Chondrocyte (in vitro differentiated cells): ENCODE measurements around the gene TMC7. TPM values are rescaled to one million over a fixed set of nuclear protein-coding genes. Genes with fewer than 3 reads are reported as not detected.
"Not testable (repeated sequence)": the region's sequence is repeated elsewhere in the genome, so short reads cannot be mapped to it uniquely, and the experiment has no call there.

Source experiments
- DNase-seq: peaks from one replicate; pipeline ENCODE4 v3.0.0; 2021; ENCODE audit warnings: mixed read lengths, low spot score
- H3K27ac Mint-ChIP-seq: one replicate; pipeline ENCODE4 v1.8.0; 2021; ENCODE audit warnings: mild to moderate bottlenecking, moderate library complexity, mixed read lengths; ENCODE audit not compliant: unreplicated experiment
- H3K27me3 Mint-ChIP-seq: 2 replicates; pipeline ENCODE4 v1.8.0; 2021; ENCODE audit warnings: low read depth, mixed read lengths
- H3K36me3 Mint-ChIP-seq: 2 replicates; pipeline ENCODE4 v1.8.0; 2021; ENCODE audit warnings: low read depth, mixed read lengths
- H3K4me1 Mint-ChIP-seq: 2 replicates; pipeline ENCODE4 v1.8.0; 2021; ENCODE audit warnings: low read depth, mild to moderate bottlenecking, mixed read lengths
- H3K4me3 Mint-ChIP-seq: one replicate; pipeline ENCODE4 v1.8.0; 2021; ENCODE audit warnings: mild to moderate bottlenecking, moderate library complexity, mixed read lengths; ENCODE audit not compliant: unreplicated experiment
- H3K9me3 Mint-ChIP-seq: 2 replicates; pipeline ENCODE4 v1.8.0; 2021; ENCODE audit warnings: low read depth, mixed read lengths
- total RNA-seq: library from RNA; stranded (reverse); gene quantifications from 3 replicates; pipeline ENCODE4 v1.2.1, GENCODE V29; 2021
- TF ChIP-seq, protein P1 (sequence below): fragments of 200-600 bp; sonication (generic); IDR thresholded peaks from 2 replicates; pipeline ENCODE4 v1.5.0; 2021; ENCODE audit warnings: antibody characterized with exemption, mild to moderate bottlenecking, moderate library complexity

The TMC7 gene
- total RNA-seq, 1 donor from 2014 or later: 1.2 TPM

DNA sequence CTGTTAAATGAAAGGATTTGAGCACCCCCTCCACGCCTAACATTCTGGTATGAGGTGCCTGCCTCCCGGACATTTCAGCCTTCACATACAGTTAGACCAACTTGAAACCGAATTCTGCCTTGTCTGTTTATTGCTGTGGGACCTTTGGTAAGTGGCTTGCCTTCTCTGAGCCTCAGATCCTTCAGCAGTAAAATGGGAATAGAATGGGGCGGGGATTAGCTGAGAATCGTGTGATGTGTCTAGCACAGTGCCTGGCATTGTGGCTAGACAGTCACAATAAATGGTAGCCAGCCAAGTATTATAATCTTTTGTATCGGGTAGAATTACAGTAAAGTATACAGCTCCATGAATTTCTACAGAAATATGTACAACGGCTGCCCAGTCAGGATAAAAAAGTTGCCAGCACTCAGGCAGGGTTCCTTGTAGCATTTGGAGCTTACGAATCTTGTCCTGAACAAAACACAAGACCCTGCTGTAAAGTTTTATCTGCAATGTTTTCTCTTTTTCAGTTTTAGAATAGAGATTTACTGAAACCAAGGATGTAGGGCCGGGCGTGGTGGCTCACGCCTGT lies 786 bp downstream of the TMC7 start:
- H3K36me3 Mint-ChIP-seq: no peaks in the 10 kb centered on the region
- H3K27ac Mint-ChIP-seq: peak overlapping the region; percentile 41
- DNase-seq: no peak
- H3K9me3 Mint-ChIP-seq: no peaks in the 10 kb centered on the region
- peak overlapping the region; percentile 73 for H3K4me3 Mint-ChIP-seq
- TF ChIP-seq, protein P1, sequence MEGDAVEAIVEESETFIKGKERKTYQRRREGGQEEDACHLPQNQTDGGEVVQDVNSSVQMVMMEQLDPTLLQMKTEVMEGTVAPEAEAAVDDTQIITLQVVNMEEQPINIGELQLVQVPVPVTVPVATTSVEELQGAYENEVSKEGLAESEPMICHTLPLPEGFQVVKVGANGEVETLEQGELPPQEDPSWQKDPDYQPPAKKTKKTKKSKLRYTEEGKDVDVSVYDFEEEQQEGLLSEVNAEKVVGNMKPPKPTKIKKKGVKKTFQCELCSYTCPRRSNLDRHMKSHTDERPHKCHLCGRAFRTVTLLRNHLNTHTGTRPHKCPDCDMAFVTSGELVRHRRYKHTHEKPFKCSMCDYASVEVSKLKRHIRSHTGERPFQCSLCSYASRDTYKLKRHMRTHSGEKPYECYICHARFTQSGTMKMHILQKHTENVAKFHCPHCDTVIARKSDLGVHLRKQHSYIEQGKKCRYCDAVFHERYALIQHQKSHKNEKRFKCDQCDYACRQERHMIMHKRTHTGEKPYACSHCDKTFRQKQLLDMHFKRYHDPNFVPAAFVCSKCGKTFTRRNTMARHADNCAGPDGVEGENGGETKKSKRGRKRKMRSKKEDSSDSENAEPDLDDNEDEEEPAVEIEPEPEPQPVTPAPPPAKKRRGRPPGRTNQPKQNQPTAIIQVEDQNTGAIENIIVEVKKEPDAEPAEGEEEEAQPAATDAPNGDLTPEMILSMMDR: no peak
- peaks cover 5% of the 10 kb centered on the region for H3K27me3 Mint-ChIP-seq
- peaks cover 15% of the 10 kb centered on the region for H3K4me1 Mint-ChIP-seq

DNA sequence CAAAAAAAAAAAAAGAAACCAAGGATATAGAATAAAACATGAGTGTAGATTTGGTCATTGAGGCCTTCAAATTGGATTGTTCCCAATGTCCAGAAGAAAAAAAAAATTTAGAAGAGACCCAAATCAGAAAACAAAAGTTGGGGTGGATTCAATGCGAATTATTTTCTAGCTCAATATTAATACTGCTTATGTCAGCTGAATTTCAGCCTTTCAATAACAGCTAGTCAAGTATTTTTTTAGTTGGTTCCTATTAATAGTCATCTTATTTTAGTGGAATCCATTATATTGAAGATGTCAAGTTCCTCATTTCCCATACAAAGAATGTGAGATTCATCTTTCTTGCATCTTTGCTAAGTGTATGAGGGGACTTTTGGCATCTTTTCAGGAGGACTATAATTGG lies 1.5 kb downstream of the TMC7 start:
- H3K9me3 Mint-ChIP-seq, H3K36me3 Mint-ChIP-seq, DNase-seq, H3K27me3 Mint-ChIP-seq, H3K27ac Mint-ChIP-seq, H3K4me3 Mint-ChIP-seq: not testable (repeated sequence)
- H3K4me1 Mint-ChIP-seq: peaks cover 15% of the 10 kb centered on the region

DNA sequence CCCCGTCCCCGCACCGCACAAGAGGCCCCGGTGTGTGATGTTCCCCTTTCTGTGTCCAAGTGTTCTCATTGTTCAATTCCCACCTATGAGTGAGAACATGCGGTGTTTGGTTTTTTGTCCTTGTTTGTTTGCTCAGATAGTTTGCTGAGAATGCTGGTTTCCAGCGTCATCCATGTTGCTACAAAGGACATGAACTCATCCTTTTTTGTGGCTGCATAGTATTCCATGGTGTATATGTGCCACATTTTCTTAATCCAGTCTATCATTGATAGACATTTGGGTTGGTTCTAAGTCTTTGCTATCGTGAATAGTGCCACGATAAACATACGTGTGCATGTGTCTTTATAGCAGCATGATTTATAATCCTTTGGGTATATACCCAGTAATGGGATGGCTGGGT lies 8.0 kb downstream of the TMC7 start:
- not testable (repeated sequence) for H3K4me1 Mint-ChIP-seq, H3K4me3 Mint-ChIP-seq

DNA sequence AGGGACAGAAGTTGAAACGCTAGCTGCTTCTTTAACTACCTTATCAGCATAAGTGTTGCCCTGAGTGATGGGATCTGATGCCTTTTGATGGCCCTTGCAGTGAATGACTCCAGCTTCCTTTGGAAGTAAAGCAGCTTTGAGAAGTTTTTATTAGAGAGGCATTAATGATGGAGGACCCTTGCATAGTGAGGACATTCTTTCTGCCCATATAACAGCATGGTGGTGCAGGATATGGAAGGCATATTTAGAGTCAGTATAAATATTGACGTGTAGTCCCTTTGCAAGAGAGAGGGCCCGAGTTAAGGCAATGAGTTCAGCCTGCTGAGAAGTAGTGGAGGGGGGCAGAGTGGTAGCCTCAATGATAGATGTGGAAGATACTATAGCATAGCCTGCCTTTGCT lies 9.8 kb downstream of the TMC7 start:
- not testable (repeated sequence) for H3K36me3 Mint-ChIP-seq, H3K9me3 Mint-ChIP-seq, H3K27ac Mint-ChIP-seq, H3K4me3 Mint-ChIP-seq, DNase-seq, H3K27me3 Mint-ChIP-seq
- H3K4me1 Mint-ChIP-seq: peaks cover 11% of the 10 kb centered on the region

More for the DNA sequence above, 8.0 kb downstream of the TMC7 start:
- not testable (repeated sequence) for H3K27ac Mint-ChIP-seq, H3K27me3 Mint-ChIP-seq, H3K36me3 Mint-ChIP-seq, H3K9me3 Mint-ChIP-seq, DNase-seq

DNA sequence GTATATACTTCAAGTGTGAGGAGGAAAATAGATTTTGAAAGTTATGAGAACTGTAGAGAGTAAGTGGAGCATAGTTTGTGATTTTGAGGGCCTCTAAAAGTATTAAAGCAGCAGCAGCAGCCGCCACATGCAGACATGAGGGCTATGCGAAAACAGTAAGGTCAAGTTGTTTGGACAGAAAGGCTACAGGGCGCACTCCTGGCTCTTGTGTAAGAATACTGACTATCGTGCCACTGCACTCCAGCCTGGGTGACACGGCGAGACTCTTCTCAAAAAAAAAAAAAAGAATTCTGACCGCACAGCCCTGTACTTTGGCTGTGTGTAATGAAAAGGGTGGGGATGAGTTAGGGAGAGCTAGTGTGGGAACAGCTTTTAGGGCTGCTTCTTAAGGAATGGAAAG lies 10.4 kb downstream of the TMC7 start:
- peaks cover 16% of the 10 kb centered on the region for H3K4me1 Mint-ChIP-seq
- not testable (repeated sequence) for DNase-seq, H3K27ac Mint-ChIP-seq, H3K9me3 Mint-ChIP-seq, H3K36me3 Mint-ChIP-seq, H3K4me3 Mint-ChIP-seq, H3K27me3 Mint-ChIP-seq

DNA sequence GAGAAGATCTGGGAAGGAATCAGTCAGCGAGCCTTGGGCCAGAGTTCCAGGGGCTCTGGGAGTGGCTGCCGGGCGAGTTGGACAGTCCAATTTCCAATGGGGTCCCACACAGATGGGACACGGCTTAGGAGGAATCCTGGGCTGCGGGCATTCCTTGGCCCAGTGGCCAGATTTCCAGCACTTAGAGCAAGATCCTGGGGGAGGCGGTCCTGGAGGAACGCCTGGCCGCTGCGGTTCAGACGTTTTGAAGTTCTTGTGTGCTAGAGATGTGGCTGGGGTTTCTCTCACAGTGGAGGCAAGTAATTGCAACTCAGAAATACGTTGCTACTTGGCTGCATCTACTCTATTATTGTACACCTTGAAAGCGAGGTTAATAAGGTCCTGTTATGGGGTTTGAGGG lies 11.7 kb downstream of the TMC7 start:
- not testable (repeated sequence) for H3K9me3 Mint-ChIP-seq, H3K27ac Mint-ChIP-seq, H3K36me3 Mint-ChIP-seq, H3K4me3 Mint-ChIP-seq, H3K27me3 Mint-ChIP-seq, DNase-seq
- H3K4me1 Mint-ChIP-seq: peaks cover 15% of the 10 kb centered on the region

DNA sequence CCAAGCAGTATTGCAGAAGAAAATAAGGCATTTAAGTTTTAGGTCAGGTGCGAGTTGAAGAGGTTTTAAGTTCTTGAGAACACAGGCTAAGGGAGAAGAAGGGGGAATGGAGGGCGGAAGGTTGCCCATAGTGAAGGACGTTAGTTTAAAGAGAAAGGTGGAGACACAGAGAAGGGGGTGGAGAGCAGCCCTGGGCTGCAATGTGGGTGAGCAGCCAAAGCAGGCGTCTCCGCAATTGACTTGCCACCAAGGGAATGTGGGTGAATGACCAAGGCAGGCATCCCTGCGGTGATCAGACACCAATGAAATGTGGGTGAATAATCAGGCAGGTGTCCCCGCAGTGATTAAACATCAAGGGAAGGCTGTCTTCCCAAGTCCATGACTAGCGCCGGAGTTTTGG lies 12.8 kb downstream of the TMC7 start:
- H3K36me3 Mint-ChIP-seq, H3K27me3 Mint-ChIP-seq, H3K9me3 Mint-ChIP-seq, H3K4me3 Mint-ChIP-seq, DNase-seq, H3K27ac Mint-ChIP-seq: not testable (repeated sequence)
- H3K4me1 Mint-ChIP-seq: peaks cover 17% of the 10 kb centered on the region

DNA sequence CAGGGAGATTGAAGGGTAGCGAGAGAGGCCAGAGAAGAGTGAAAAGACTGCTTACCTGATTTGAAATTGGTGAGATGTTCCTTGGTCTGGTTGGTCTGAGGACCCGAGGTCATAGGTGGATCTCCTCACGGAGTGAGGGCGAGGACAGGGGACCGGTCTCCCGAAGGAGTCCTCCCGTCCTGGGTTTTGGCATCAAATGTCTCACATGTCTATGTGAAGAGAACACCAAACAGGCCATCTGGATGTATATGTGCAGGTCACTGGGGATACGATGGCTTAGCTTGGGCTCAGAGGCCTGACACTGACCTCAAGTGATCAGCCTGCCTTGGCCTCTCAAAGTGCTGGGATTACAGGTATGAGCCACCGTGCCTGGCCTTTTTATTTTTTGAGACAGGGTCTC lies 13.3 kb downstream of the TMC7 start:
- H3K36me3 Mint-ChIP-seq, H3K9me3 Mint-ChIP-seq, H3K27me3 Mint-ChIP-seq, DNase-seq, H3K4me3 Mint-ChIP-seq, H3K27ac Mint-ChIP-seq: not testable (repeated sequence)
- H3K4me1 Mint-ChIP-seq: peaks cover 22% of the 10 kb centered on the region

DNA sequence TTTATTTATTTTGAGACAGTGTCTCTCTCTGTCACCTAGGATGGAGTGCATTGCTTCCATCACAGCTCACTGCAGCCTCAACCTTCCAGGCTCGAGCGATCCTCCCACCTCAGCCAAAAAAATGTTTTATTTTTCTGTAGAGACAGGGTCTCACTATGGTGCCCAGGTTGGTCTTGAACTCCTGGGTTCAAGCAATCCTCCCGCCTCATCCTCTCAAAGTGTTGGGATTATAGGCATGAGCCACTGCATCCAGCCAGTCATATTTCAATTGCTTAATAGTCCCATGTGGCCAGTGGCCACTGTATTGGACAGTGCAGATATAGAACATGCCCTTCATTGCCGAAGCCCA lies 15.3 kb downstream of the TMC7 start:
- Mint-ChIP-seq H3K9me3 (no peaks in the 10 kb centered on the region), H3K36me3 (no peaks in the 10 kb centered on the region), H3K4me3 (no peak overlapping the region), H3K4me1 (peaks cover 22% of the 10 kb centered on the region), H3K27me3 (no peaks in the 10 kb centered on the region), H3K27ac (peak overlapping the region; percentile 87)
- no peak for DNase-seq
- TF ChIP-seq, protein P1: no peak
